ENCODE data around the gene MFN2.

DNA sequence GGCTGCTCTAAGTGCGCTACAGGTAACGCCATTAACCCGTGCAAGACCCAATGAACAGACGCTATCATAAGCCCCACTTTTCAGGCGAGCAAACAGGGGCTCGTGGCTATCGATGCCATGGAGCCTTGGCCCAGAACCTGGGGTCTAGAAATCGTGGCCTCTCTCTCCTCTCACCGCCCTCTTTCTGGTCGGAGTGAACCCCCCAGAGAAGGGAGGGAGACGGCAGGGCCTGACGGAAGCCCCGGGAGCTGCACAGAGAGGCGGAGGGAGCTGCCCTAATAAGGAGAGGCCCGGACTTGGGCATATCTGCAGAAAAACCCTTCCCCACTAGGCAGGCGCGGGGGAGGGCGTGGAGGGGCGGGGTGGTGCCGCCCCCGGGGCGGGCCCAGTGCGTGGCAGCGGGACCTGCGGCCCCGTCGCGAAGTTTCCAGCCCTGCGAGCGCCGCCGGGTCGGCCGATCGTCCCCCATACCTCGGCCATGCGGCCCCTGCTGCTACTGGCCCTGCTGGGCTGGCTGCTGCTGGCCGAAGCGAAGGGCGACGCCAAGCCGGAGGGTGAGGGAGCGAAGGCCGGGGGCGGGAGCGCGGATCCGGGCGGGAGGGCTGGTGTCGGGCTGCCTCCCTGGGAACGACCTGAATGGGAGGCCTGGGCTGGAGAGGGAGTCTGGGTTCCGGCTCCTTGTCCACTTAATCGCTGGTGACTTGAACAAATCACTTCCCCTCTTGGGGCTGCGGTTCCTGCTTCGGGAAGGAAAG, 45.8 kb upstream of the MFN2 start, which contains the start of gene PLOD1:
- no peak for TF ChIP-seq EZH2 (IDR thresholded peaks at IDR 0.05; ENCODE audit: low read depth)
- TF ChIP-seq, protein P1, sequence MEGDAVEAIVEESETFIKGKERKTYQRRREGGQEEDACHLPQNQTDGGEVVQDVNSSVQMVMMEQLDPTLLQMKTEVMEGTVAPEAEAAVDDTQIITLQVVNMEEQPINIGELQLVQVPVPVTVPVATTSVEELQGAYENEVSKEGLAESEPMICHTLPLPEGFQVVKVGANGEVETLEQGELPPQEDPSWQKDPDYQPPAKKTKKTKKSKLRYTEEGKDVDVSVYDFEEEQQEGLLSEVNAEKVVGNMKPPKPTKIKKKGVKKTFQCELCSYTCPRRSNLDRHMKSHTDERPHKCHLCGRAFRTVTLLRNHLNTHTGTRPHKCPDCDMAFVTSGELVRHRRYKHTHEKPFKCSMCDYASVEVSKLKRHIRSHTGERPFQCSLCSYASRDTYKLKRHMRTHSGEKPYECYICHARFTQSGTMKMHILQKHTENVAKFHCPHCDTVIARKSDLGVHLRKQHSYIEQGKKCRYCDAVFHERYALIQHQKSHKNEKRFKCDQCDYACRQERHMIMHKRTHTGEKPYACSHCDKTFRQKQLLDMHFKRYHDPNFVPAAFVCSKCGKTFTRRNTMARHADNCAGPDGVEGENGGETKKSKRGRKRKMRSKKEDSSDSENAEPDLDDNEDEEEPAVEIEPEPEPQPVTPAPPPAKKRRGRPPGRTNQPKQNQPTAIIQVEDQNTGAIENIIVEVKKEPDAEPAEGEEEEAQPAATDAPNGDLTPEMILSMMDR (conservative IDR thresholded peaks at IDR 0.05): no peak
